CD4-positive, CD25-positive, alpha-beta regulatory T cell (primary cell): ENCODE data around the gene C20orf144. TPM values are rescaled to one million over a fixed set of nuclear protein-coding genes. Genes with fewer than 3 reads are reported as not detected.

ENCODE experiments used
- ATAC-seq, 2 donors: fragments of 150-1000 bp; cut with Tn5 transposase; one replicate each; pipeline ENCODE4 v1.10.0; 2021; ENCODE audit warnings: low read depth in 2 of 2, moderate number of reproducible peaks in 2 of 2, moderate library complexity in 1 of 2
- DNase-seq, 3 donors: peaks; one replicate each; pipeline versions ENCODE4 v3.0.0 to v3.0.0-alpha.2; 2012 to 2022; ENCODE audit warnings: mixed read lengths in 1 of 3
- H3K27ac ChIP-seq: one replicate; pipeline ENCODE4 v1.7.0; 2013; ENCODE audit warnings: mild to moderate bottlenecking, low read length; ENCODE audit not compliant: insufficient read depth, poor library complexity, severe bottlenecking
- H3K27me3 ChIP-seq: one replicate; pipeline ENCODE4 v1.7.0; 2013; ENCODE audit warnings: low read length; ENCODE audit not compliant: control insufficient read depth, insufficient read depth
- H3K36me3 ChIP-seq: one replicate; pipeline ENCODE4 v1.7.0; 2013; ENCODE audit warnings: mild to moderate bottlenecking, low read length, moderate library complexity; ENCODE audit not compliant: control insufficient read depth, insufficient read depth
- H3K4me1 ChIP-seq: 2 replicates; pipeline ENCODE4 v1.7.0; 2013; ENCODE audit warnings: mild to moderate bottlenecking, low read length; ENCODE audit not compliant: insufficient read depth, control insufficient read depth, poor library complexity, severe bottlenecking
- H3K4me3 ChIP-seq: one replicate; pipeline ENCODE4 v1.7.0; 2013; ENCODE audit warnings: low read depth, mild to moderate bottlenecking, low read length, moderate library complexity
- H3K9me3 ChIP-seq, 2 experiments: 1 replicate in 1 of 2; 2 replicates in 1 of 2; pipeline ENCODE4 v1.7.0; 2013; ENCODE audit warnings: low read length in 2 of 2, mild to moderate bottlenecking in 1 of 2, moderate library complexity in 1 of 2; ENCODE audit not compliant: control insufficient read depth in 2 of 2
- H3K27ac Mint-ChIP-seq, 3 donors: one replicate each; pipeline ENCODE4 v1.8.0; 2020 to 2022; ENCODE audit warnings: mild to moderate bottlenecking in 3 of 3, mixed read lengths in 3 of 3, moderate library complexity in 2 of 3
- H3K27me3 Mint-ChIP-seq: one replicate; pipeline ENCODE4 v1.8.0; 2022; ENCODE audit warnings: mild to moderate bottlenecking, mixed read lengths
- H3K36me3 Mint-ChIP-seq: one replicate; pipeline ENCODE4 v1.8.0; 2020; ENCODE audit warnings: mixed read lengths
- H3K4me1 Mint-ChIP-seq, 4 donors: one replicate each; pipeline ENCODE4 v1.8.0; 2020 to 2022; ENCODE audit warnings: mixed read lengths in 4 of 4, mild to moderate bottlenecking in 1 of 4
- H3K4me3 Mint-ChIP-seq, 4 donors: one replicate each; pipeline ENCODE4 v1.8.0; 2020 to 2022; ENCODE audit warnings: mild to moderate bottlenecking in 4 of 4, mixed read lengths in 4 of 4, moderate library complexity in 3 of 4
- H3K9me3 Mint-ChIP-seq, 7 donors: one replicate each; pipeline ENCODE4 v1.8.0; 2020 to 2022; ENCODE audit warnings: mixed read lengths in 7 of 7, mild to moderate bottlenecking in 3 of 7, moderate library complexity in 2 of 7
- polyA plus RNA-seq, 4 donors: library from polyadenylated mRNA; unstranded; fragments of 300-500 nt; fragmentation: Illumina TruSeq; gene quantifications; one replicate each; pipeline ENCODE4 v1.2.3, GENCODE V29; 2021
- total RNA-seq: library from RNA; stranded (reverse); gene quantifications from one replicate; pipeline ENCODE4 v1.2.3, GENCODE V29; 2022

Gene C20orf144
- total RNA-seq (not detected), polyA plus RNA-seq (under 1 TPM in 1 of 4 donors, not detected in 3; 0.41 TPM)

- H3K36me3 Mint-ChIP-seq, result no peaks in the 10 kb centered on the region
- peak within 1 kb of the TSS; percentile 90 to 97 (median 94) for H3K4me3 Mint-ChIP-seq
- Histone ChIP-seq H3K9me3 (no peaks in the 10 kb centered on the region), H3K27me3 (no peaks in the 10 kb centered on the region), H3K4me3 (peak within 1 kb of the TSS; percentile 64), H3K36me3 (no peaks in the 10 kb centered on the region), H3K27ac (peak within 1 kb of the TSS; percentile 87), H3K4me1 (peaks cover 43% of the 10 kb centered on the region)
- ATAC-seq, result no peak
- peak within 1 kb of the TSS; percentile 83 to 98 (median 89) for H3K27ac Mint-ChIP-seq
- H3K4me1 Mint-ChIP-seq, result peaks cover 11 to 39% (median 23%) of the 10 kb centered on the region in 4 donors
- no peaks in the 10 kb centered on the region for H3K9me3 Mint-ChIP-seq
- no peak for DNase-seq
- no peaks in the 10 kb centered on the region for H3K27me3 Mint-ChIP-seq
Measured at GRCh38 chr20:33662172-33662571, at the start of gene C20orf144. Gene C20orf144 (plus strand): TSS chr20:33662327. CDS start chr20:33662346, 19 bp downstream.

DNA sequence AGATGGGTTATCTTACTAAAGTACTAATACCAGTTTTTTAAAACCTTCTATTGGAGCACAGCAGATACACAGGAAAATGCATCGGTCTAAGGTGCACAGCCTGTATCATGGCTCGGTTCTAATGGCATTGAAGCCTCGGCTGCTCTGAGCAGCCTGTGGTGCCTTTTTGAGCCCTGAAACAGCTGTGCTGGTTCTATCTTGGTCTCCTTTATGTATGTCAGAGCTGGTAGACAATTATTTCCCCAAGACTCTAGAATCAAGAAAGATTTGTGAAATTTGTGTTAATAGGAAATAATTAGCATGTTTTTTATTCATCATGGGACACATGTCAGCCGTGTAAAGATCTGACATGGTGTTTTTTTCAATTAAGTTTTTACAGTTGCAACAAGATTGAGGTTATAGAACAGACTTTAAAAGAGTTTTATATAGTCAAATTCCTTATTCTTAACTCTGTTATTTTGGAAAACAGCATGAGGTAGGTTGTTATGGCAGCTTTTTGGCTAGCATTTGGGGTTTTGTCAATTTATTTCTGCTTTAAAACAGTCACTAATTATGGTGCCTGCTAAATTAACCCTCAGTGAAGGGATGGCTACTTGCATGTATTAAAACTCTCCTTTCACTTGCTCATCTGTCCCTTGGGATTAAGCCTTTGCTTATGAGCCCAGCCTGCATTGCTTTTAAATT, 40.3 kb upstream of the C20orf144 start:
- ATAC-seq (no peak), DNase-seq (no peak)
- H3K36me3 ChIP-seq, result peaks cover 27% of the 10 kb centered on the region
- Mint-ChIP-seq H3K4me3 (no peak overlapping the region), H3K36me3 (peaks cover 45% of the 10 kb centered on the region), H3K27me3 (no peaks in the 10 kb centered on the region), H3K4me1 (peaks cover 18 to 34% (median 23%) of the 10 kb centered on the region in 4 donors), H3K27ac (no peak overlapping the region), H3K9me3 (peaks cover 0 to 2% (median 0%) of the 10 kb centered on the region in 7 donors)
- no peak overlapping the region for H3K4me3 ChIP-seq
- H3K9me3 ChIP-seq, result no peaks in the 10 kb centered on the region
- H3K4me1 ChIP-seq, result peaks cover 16% of the 10 kb centered on the region
- no peak overlapping the region for H3K27ac ChIP-seq
- no peaks in the 10 kb centered on the region for H3K27me3 ChIP-seq

DNA sequence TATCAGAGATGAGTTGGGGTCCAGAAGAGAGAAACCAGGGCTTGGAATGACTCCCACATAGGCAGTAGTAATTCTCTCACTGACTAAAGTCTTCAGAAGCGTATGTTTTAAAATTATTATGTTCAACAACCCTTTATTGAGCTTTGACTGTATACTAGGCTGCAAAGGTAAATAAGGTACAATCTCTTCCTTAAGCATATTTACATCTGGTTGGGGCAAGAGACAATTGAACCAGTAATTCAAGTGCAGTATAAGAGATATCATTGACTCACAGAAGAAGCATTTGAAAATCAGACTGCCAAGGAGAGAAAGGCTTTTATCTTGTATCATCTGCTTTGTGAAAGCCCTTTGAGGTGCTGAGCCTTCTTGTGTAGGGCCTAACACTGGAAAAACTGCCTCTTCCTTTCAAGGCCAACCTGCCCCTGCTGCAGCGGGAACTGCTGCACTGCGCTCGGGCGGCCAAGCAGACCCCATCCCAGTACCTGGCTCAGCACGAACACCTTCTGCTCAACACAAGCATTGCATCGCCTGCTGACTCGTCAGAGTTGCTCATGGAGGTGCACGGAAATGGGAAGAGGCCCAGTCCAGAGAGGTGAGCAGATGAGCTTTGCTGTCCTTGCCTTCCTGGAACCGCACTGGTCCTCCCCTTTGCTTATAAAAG, 39.3 kb upstream of the C20orf144 start:
- no peak overlapping the region for H3K4me3 ChIP-seq
- Mint-ChIP-seq H3K9me3 (peaks cover 0 to 2% (median 0%) of the 10 kb centered on the region in 7 donors), H3K27ac (peak overlapping the region in 2 of 3 donors; percentile 20 to 25), H3K4me1 (peaks cover 18 to 34% (median 23%) of the 10 kb centered on the region in 4 donors), H3K27me3 (no peaks in the 10 kb centered on the region), H3K4me3 (no peak overlapping the region), H3K36me3 (peaks cover 43% of the 10 kb centered on the region)
- no peak overlapping the region for H3K27ac ChIP-seq
- no peaks in the 10 kb centered on the region for H3K27me3 ChIP-seq
- ATAC-seq (no peak), DNase-seq (no peak)
- no peaks in the 10 kb centered on the region for H3K9me3 ChIP-seq
- H3K4me1 ChIP-seq, result peaks cover 16% of the 10 kb centered on the region
- H3K36me3 ChIP-seq, result peaks cover 34% of the 10 kb centered on the region

GRCh38 chr20:33624399-33624798, 37.7 kb upstream of the C20orf144 start:
- Mint-ChIP-seq H3K27me3 (no peaks in the 10 kb centered on the region), H3K4me3 (peak overlapping the region in 2 of 4 donors; percentile 1 to 61), H3K36me3 (peaks cover 48% of the 10 kb centered on the region), H3K27ac (peak overlapping the region; percentile 78 to 91 (median 83)), H3K9me3 (peaks cover 0 to 2% (median 0%) of the 10 kb centered on the region in 7 donors), H3K4me1 (peaks cover 18 to 34% (median 24%) of the 10 kb centered on the region in 4 donors)
- Histone ChIP-seq H3K4me1 (peaks cover 16% of the 10 kb centered on the region), H3K9me3 (no peaks in the 10 kb centered on the region), H3K36me3 (peaks cover 46% of the 10 kb centered on the region), H3K4me3 (no peak overlapping the region), H3K27ac (no peak overlapping the region), H3K27me3 (no peaks in the 10 kb centered on the region)
- no peak for ATAC-seq
- DNase-seq, result peak in 1 of 3 donors; percentile 62

- no peaks in the 10 kb centered on the region for H3K27me3 ChIP-seq
- Mint-ChIP-seq H3K27ac (peak overlapping the region in 1 of 3 donors; percentile 78), H3K9me3 (peaks cover 0 to 2% (median 0%) of the 10 kb centered on the region in 7 donors), H3K27me3 (no peaks in the 10 kb centered on the region), H3K36me3 (peaks cover 53% of the 10 kb centered on the region), H3K4me1 (peaks cover 18 to 34% (median 23%) of the 10 kb centered on the region in 4 donors), H3K4me3 (no peak overlapping the region)
- H3K9me3 ChIP-seq, result no peaks in the 10 kb centered on the region
- H3K36me3 ChIP-seq, result peaks cover 55% of the 10 kb centered on the region
- H3K4me1 ChIP-seq, result peaks cover 16% of the 10 kb centered on the region
- no peak overlapping the region for H3K4me3 ChIP-seq
- ATAC-seq, result no peak
- H3K27ac ChIP-seq, result no peak overlapping the region
- no peak for DNase-seq
Measured at GRCh38 chr20:33626190-33626589, 35.9 kb upstream of the C20orf144 start.

DNA sequence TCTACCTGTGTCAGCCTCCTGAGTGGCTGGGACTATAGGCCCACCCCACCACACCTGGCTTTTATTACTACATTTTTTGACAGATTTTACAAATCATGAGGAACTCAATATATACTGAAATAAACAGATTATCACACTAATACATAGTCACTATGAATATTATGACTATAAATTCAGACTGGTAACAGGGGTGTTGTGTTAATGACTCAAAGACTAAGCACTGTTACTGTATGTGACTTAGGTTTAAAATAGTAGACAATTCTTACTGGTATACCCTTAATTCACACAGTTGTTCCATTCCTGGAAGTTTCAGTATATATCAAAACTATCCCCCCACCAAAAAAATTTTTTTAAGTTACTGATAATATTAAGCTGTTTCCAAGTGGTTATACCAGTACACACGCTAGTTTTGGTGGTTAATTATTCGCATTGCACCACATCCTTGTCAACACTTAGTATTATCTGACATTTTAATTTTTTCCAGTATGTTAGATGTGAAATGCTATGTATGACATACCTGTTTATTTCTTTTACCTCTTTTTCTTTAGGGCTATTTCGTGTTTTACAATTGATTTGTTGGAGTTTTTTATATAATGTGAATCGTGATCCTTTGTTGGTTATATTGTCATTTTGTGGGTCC, 34.4 kb upstream of the C20orf144 start:
- no peak for DNase-seq
- H3K36me3 ChIP-seq, result peaks cover 56% of the 10 kb centered on the region

GRCh38 chr20:33629533-33629932, 32.6 kb upstream of the C20orf144 start:
- H3K9me3 Mint-ChIP-seq, result no peaks in the 10 kb centered on the region
- DNase-seq (no peak), ATAC-seq (no peak)
- Histone ChIP-seq H3K27ac (no peak overlapping the region), H3K9me3 (no peaks in the 10 kb centered on the region), H3K4me3 (no peak overlapping the region), H3K36me3 (peaks cover 51% of the 10 kb centered on the region), H3K4me1 (peaks cover 11% of the 10 kb centered on the region), H3K27me3 (no peaks in the 10 kb centered on the region)
- H3K4me3 Mint-ChIP-seq, result no peak overlapping the region
- peaks cover 12 to 23% (median 15%) of the 10 kb centered on the region in 4 donors for H3K4me1 Mint-ChIP-seq
- H3K27me3 Mint-ChIP-seq, result no peaks in the 10 kb centered on the region
- peak overlapping the region in 1 of 3 donors; percentile 39 for H3K27ac Mint-ChIP-seq
- H3K36me3 Mint-ChIP-seq, result peaks cover 46% of the 10 kb centered on the region

More for the DNA sequence above, 34.4 kb upstream of the C20orf144 start:
- Histone ChIP-seq H3K4me3 (no peak overlapping the region), H3K27me3 (no peaks in the 10 kb centered on the region), H3K4me1 (peaks cover 16% of the 10 kb centered on the region), H3K27ac (no peak overlapping the region), H3K9me3 (no peaks in the 10 kb centered on the region)
- Mint-ChIP-seq H3K36me3 (peaks cover 51% of the 10 kb centered on the region), H3K4me1 (peaks cover 12 to 27% (median 19%) of the 10 kb centered on the region in 4 donors), H3K27ac (no peak overlapping the region), H3K27me3 (no peaks in the 10 kb centered on the region), H3K4me3 (no peak overlapping the region), H3K9me3 (peaks cover 0 to 2% (median 0%) of the 10 kb centered on the region in 7 donors)
- no peak for ATAC-seq
